ENCODE measurements around the gene PPP2R5C. TPM values are rescaled to one million over a fixed set of nuclear protein-coding genes. Genes with fewer than 3 reads are reported as not detected.

Gene PPP2R5C
- total RNA-seq, 1 experiment from 2014 or later, result 93.0 TPM

- Histone ChIP-seq H4K5ac (ENCODE audit: insufficient read length, low read depth, low read length) (no peak overlapping the region), H3K23ac (ENCODE audit: insufficient read length, low read depth, low read length) (no peak overlapping the region), H3K9me3 (ENCODE audit: control insufficient read depth, low read depth, low read length) (no peaks in the 10 kb centered on the region), H2BK15ac (ENCODE audit: low read depth, low read length) (no peak overlapping the region), H2BK5ac (ENCODE audit: insufficient read length, low read length) (no peak overlapping the region), H3K27ac (ENCODE audit: insufficient read length, low read depth, low read length) (no peak overlapping the region), H4K8ac (replicated peaks; ENCODE audit: insufficient read length, low read depth, low read length) (no peak overlapping the region), H3K79me1 (ENCODE audit: insufficient read depth, low read depth, low read length, poor library complexity, severe bottlenecking) (no peaks in the 10 kb centered on the region), H3K79me2 (ENCODE audit: insufficient read depth, low read length) (no peaks in the 10 kb centered on the region), H3K4me2 (ENCODE audit: insufficient read depth, insufficient read length, low read length) (no peak overlapping the region), H3K18ac (ENCODE audit: insufficient read length, low read depth, low read length) (no peak overlapping the region), H4K20me1 (ENCODE audit: control insufficient read depth, insufficient read depth, insufficient read length) (no peaks in the 10 kb centered on the region), H2BK12ac (ENCODE audit: insufficient read length, low read depth, low read length) (no peak overlapping the region), H3K27me3 (ENCODE audit: insufficient read depth, low read length) (peaks cover 4% of the 10 kb centered on the region; the same call in 1 of the 2 replicates), H2BK20ac (ENCODE audit: low read depth, low read length, poor library complexity, severe bottlenecking) (no peak overlapping the region), H3K23me2 (ENCODE audit: insufficient read length, low read depth, low read length, poor library complexity, severe bottlenecking) (peaks cover 8% of the 10 kb centered on the region), H2AK5ac (ENCODE audit: insufficient read length, low read length) (no peak overlapping the region), H4K91ac (ENCODE audit: insufficient read length, low read depth, low read length) (no peak overlapping the region), H2AFZ (ENCODE audit: low read length) (no peak overlapping the region), H3K9ac (ENCODE audit: extremely low read depth, insufficient read length, low read length) (no peak overlapping the region), H3K4me1 (ENCODE audit: insufficient read depth, low read length) (no peaks in the 10 kb centered on the region), H3T11ph (ENCODE audit: low read length) (no peak overlapping the region), H2BK120ac (ENCODE audit: low read depth, low read length, poor library complexity, severe bottlenecking) (no peak overlapping the region), H3K14ac (ENCODE audit: insufficient read depth, low read length) (no peak overlapping the region), H3K56ac (ENCODE audit: insufficient read length, low read depth, low read length) (no peak overlapping the region), H3K4ac (ENCODE audit: low read depth, low read length) (no peak overlapping the region)
- Mint-ChIP-seq H3K36me3 (ENCODE audit: insufficient read depth in 1 of 3, low read depth in 3 of 3) (peaks cover 0 to 6% (median 0%) of the 10 kb centered on the region in 3 experiments; a peak in 3 of 7 replicates), H3K4me3 (no peak overlapping the region), H3K27me3 (ENCODE audit: low read depth) (peaks cover 46% of the 10 kb centered on the region), H3K9me3 (peaks cover 5 to 6% of the 10 kb centered on the region in 2 experiments; a peak in 4 of 5 replicates), H3K4me1 (peaks cover 14 to 19% of the 10 kb centered on the region in 2 experiments), H3K27ac (no peak overlapping the region)
- no peak for DNase-seq
- no CpG with 5 or more reads among the region's 16 CpGs for WGBS (ENCODE audit: extremely low coverage, insufficient read length, low lambda C conversion rate)
- TF ChIP-seq CTCF (conservative IDR thresholded peaks at IDR 0.05), result no peak
These were observed 2.5 kb upstream of the PPP2R5C start for GRCh38 chr14:101758913-101759593.
